Measurements from ENCODE around the gene KRTAP10-12. TPM values are rescaled to one million over a fixed set of nuclear protein-coding genes. Genes with fewer than 3 reads are reported as not detected.

The KRTAP10-12 gene
- total RNA-seq, 4 donors from 2014 or later, result not detected

DNA sequence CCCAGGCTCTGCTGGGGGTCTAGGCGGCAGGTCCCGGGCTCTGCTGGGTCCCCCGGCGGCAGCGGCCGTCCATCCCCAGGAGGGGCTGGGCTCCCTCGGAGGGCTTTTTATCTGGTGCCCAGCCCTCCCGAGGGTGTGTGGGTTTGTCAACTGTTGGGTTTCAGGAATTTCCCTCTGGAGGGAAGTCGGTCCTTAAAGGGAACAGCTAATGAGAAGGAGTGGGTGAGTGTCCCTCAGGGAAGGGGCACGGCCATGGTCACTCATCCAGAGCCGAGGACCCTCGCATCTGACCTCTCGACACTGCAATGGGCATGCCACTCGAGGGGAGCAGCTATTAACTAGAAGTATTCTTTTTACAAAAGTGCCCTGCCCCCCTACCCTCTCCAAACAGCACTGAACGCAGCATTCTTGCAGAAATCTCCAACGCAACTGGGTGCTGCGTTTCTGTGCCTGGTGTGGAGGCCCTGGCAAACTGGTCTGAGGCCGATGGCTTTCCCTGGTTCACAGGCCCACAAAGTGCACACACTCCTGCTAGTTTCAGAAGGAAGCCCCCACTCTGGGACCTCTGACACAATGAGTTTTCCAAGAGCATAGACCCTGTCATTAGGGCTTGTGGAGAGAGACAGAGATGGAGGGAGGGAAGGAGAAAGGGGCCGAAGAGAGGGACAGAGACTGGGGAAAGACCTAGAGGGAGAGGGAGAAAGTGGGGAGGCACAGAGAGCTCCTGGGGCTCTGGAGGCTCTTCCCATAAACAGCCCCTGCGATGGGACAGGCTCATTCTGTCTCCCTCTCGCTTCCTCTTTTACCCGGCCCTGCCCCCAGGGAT, 15.4 kb downstream of the KRTAP10-12 start:
- WGBS, 2 donors, result 15 to 18% methylated on average over 22 of the region's 22 CpGs
- H3K27ac ChIP-seq, result no peak overlapping the region
- H3K9me3 ChIP-seq, result no peaks in the 10 kb centered on the region
- H3K36me3 ChIP-seq, result no peaks in the 10 kb centered on the region
- H3K4me1 ChIP-seq, result peaks cover 0 to 27% (median 0%) of the 10 kb centered on the region in 4 donors
- peaks cover 2 to 72% of the 10 kb centered on the region in 2 donors for H3K27me3 ChIP-seq
- TF ChIP-seq POLR2A (IDR thresholded peaks at IDR 0.05) (no peak), EP300 (IDR thresholded peaks at IDR 0.05) (no peak)
- TF ChIP-seq, protein P1, sequence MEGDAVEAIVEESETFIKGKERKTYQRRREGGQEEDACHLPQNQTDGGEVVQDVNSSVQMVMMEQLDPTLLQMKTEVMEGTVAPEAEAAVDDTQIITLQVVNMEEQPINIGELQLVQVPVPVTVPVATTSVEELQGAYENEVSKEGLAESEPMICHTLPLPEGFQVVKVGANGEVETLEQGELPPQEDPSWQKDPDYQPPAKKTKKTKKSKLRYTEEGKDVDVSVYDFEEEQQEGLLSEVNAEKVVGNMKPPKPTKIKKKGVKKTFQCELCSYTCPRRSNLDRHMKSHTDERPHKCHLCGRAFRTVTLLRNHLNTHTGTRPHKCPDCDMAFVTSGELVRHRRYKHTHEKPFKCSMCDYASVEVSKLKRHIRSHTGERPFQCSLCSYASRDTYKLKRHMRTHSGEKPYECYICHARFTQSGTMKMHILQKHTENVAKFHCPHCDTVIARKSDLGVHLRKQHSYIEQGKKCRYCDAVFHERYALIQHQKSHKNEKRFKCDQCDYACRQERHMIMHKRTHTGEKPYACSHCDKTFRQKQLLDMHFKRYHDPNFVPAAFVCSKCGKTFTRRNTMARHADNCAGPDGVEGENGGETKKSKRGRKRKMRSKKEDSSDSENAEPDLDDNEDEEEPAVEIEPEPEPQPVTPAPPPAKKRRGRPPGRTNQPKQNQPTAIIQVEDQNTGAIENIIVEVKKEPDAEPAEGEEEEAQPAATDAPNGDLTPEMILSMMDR (IDR thresholded peaks at IDR 0.05), result no peak
- peak in 1 of 2 donors; percentile 5 for DNase-seq (ENCODE audit: low spot score in 2 of 2)
- H3K4me3 ChIP-seq, result no peak overlapping the region

DNA sequence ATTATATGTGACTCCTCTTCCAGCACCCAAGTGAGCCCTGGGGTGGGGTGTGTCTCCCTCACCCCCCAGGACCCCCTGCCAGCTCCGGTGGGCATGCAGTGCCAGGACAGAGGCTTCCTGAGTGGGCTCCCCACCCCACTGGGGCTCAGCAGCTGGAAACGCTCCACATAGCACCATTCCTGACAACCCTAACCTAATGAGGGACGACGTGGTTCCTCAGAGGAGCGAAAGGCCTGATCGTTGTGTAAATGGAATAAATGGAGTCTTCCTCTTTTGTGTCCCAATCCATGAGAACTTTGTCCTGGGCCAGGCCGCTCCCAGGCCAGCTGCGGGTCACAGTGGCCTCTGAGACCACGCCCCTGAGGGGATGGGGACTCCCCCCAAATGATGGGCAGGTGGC, 16.2 kb downstream of the KRTAP10-12 start:
- no peak for DNase-seq (ENCODE audit: low spot score in 2 of 2)
- no peaks in the 10 kb centered on the region for H3K9me3 ChIP-seq
- H3K36me3 ChIP-seq, result no peaks in the 10 kb centered on the region
- TF ChIP-seq EP300 (IDR thresholded peaks at IDR 0.05) (no peak), POLR2A (IDR thresholded peaks at IDR 0.05) (no peak)
- TF ChIP-seq, protein P1 (IDR thresholded peaks at IDR 0.05), result no peak
- H3K4me1 ChIP-seq, result peaks cover 0 to 27% (median 0%) of the 10 kb centered on the region in 4 donors
- H3K27me3 ChIP-seq, result peaks cover 2 to 65% of the 10 kb centered on the region in 2 donors
- WGBS, 2 donors, result 50 to 53% methylated on average over 9 of the region's 9 CpGs
- H3K4me3 ChIP-seq, result no peak overlapping the region
- H3K27ac ChIP-seq, result no peak overlapping the region

DNA sequence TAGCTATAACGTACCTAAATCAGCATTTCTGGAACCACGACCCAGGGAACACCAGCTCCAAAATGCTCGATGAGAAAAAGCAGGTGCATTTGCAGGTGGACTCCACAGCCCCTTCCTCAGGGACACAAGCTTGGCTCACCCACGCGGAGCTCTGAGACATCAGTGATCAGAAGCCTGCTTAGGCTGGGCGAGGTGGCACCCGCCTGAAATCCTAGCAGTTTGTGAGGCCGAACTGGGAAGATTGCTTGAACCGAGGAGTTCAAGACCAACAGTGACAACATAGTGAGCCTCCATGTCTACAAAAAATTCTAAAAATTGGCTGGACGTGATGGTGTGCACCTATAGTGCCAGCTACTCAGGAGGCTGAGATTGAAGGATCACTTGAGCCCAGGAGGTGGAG, 16.9 kb downstream of the KRTAP10-12 start:
- Histone ChIP-seq H3K36me3 (no peaks in the 10 kb centered on the region), H3K9me3 (no peaks in the 10 kb centered on the region), H3K4me1 (peaks cover 0 to 27% (median 0%) of the 10 kb centered on the region in 4 donors), H3K27me3 (peaks cover 2 to 63% of the 10 kb centered on the region in 2 donors), H3K27ac (no peak overlapping the region), H3K4me3 (no peak overlapping the region)
- no peak for DNase-seq (ENCODE audit: low spot score in 2 of 2)
- TF ChIP-seq, protein P1 (IDR thresholded peaks at IDR 0.05), result no peak
- no peak for TF ChIP-seq EP300 (IDR thresholded peaks at IDR 0.05)
- no peak for TF ChIP-seq POLR2A (IDR thresholded peaks at IDR 0.05)
- 88 to 89% methylated on average over 10 of the region's 10 CpGs for WGBS, 2 donors

DNA sequence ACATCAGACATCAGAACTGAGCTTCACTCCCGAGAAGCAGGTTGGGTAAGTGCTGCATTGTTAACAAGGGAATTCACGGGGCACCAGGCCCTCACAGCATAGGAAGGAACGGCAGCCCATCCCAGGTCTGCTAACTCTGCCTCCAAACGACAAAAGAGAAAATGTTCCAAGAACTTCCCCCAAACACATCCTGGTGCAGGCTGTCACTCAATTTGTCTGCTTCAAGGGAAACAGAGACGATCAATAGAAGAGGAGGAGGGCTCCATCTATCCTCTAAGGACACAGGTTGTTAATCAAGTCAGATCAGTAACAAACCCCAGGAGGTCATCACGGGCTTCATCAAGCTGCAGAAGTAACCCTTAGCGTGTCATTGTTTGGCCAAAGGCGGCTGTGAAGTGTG, 17.9 kb downstream of the KRTAP10-12 start:
- Histone ChIP-seq H3K27me3 (peaks cover 2 to 59% of the 10 kb centered on the region in 2 donors), H3K4me3 (no peak overlapping the region), H3K27ac (no peak overlapping the region), H3K9me3 (no peaks in the 10 kb centered on the region), H3K4me1 (peaks cover 0 to 17% (median 0%) of the 10 kb centered on the region in 4 donors), H3K36me3 (no peaks in the 10 kb centered on the region)
- TF ChIP-seq EP300 (IDR thresholded peaks at IDR 0.05) (no peak), POLR2A (IDR thresholded peaks at IDR 0.05) (no peak)
- TF ChIP-seq, protein P1 (IDR thresholded peaks at IDR 0.05), result no peak
- 11% methylated on average over 8 of the region's 8 CpGs for WGBS, 2 donors
- DNase-seq (ENCODE audit: low spot score in 2 of 2), result no peak

DNA sequence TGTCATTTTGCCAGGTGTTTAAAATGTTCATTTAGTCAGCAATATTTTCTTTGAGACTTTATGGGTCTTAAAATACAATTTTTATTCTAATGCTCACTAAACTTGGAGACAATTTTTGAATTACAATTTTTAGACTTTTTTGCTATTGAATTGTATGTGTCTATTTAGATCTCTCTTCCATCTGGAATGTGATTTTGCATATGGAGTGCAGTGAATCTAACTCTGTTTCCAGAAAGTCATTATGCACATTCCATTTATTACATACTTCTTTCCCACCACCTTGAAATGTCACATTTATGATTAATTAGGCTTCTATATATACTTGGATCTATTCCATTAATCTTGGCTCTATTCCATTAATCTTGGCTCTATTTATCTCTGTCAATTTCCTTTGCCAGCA, 20.0 kb downstream of the KRTAP10-12 start:
- Histone ChIP-seq H3K4me3 (no peak overlapping the region), H3K27me3 (peaks cover 2 to 38% of the 10 kb centered on the region in 2 donors), H3K27ac (no peak overlapping the region)

More for the DNA sequence above, 20.0 kb downstream of the KRTAP10-12 start:
- DNase-seq (ENCODE audit: low spot score in 2 of 2), result no peak
- no peaks in the 10 kb centered on the region for H3K9me3 ChIP-seq
- H3K36me3 ChIP-seq, result no peaks in the 10 kb centered on the region
- H3K4me1 ChIP-seq, result no peaks in the 10 kb centered on the region
- TF ChIP-seq EP300 (IDR thresholded peaks at IDR 0.05), result no peak
- no peak for TF ChIP-seq POLR2A (IDR thresholded peaks at IDR 0.05)
- TF ChIP-seq, protein P1 (IDR thresholded peaks at IDR 0.05), result no peak

Data from tibial nerve (tissue), 4 donors.